H1 (cell line): ENCODE measurements around the gene FOXJ2. TPM values are rescaled to one million over a fixed set of nuclear protein-coding genes. Genes with fewer than 3 reads are reported as not detected.

Source experiments
- CTCF ChIP-seq, 3 experiments: IDR thresholded peaks; 1 replicate in 2 of 3; 2 replicates in 1 of 3; pipeline versions ENCODE4 v1.5.1 to v1.6.1; 2011; ENCODE audit warnings: low read length in 3 of 3, mild to moderate bottlenecking in 3 of 3, inconsistent platforms in 2 of 3, low read depth in 1 of 3, moderate library complexity in 1 of 3; ENCODE audit not compliant: insufficient read depth in 1 of 3; ENCODE audit errors: control extremely low read depth in 1 of 3
- KDM5A ChIP-seq: fragments of 200-600 bp; IDR thresholded peaks from 2 replicates; pipeline ENCODE4 v1.7.1; 2012; ENCODE audit warnings: mild to moderate bottlenecking, low read length, inconsistent platforms, mixed read lengths
- polyA plus RNA-seq, 7 experiments: library from polyadenylated mRNA; depleted of rRNA in 3 of 7; stranded (reverse) in 5 of 7; unstranded in 2 of 7; fragments of >200 nt in 5 of 7; fragments of 200-250 nt in 2 of 7; gene quantifications; 1 replicate in 5 of 7; 2 replicates in 1 of 7; 4 replicates in 1 of 7; pipeline versions ENCODE4 v1.2.1 to v1.2.3, GENCODE V29; 2011 to 2013; ENCODE audit warnings: missing spikeins in 2 of 7, mixed read lengths in 2 of 7
- total RNA-seq: library from RNA; stranded (reverse); fragmentation: NEBNext Ultra II Directional; extraction: Animal tissue kit (Norgen Biotek cat#: 25700); gene quantifications from 2 replicates; pipeline ENCODE4 v1.2.1, GENCODE V29; 2021

Gene FOXJ2
- total and polyA plus RNA-seq, 2 of the 8 experiments (the other 6 are each of a cell fraction or from before 2014, with no cell fraction given): 4.2 to 9.3 TPM

- TF ChIP-seq CTCF (IDR thresholded peaks at IDR 0.05; ENCODE audit: control extremely low read depth in 1 of 3, insufficient read depth in 1 of 3, low read depth in 1 of 3, low read length in 3 of 3): peak; percentile 22 to 65 (median 47)
- no peak for TF ChIP-seq KDM5A
Measured at GRCh38 chr12:8078398-8078797, 45.9 kb downstream of the FOXJ2 start (continued).
